Memory B cell (primary cell): ENCODE data around the gene MYL1.

Source experiments
- ATAC-seq: fragments of 150-1000 bp; cut with Tn5 transposase; 2 replicates; pipeline ENCODE4 v1.10.0; 2021; ENCODE audit warnings: low read depth, mild to moderate bottlenecking, moderate library complexity
- DNase-seq, 2 donors: peaks; one replicate each; pipeline ENCODE4 v3.0.0; 2022; ENCODE audit warnings: low spot score in 2 of 2
- H3K27ac Mint-ChIP-seq: one replicate; pipeline ENCODE4 v1.8.0; 2022; ENCODE audit warnings: mild to moderate bottlenecking, moderate library complexity, mixed read lengths
- H3K27me3 Mint-ChIP-seq: one replicate; pipeline ENCODE4 v1.8.0; 2022; ENCODE audit warnings: mixed read lengths
- H3K36me3 Mint-ChIP-seq: one replicate; pipeline ENCODE4 v1.8.0; 2022; ENCODE audit warnings: mild to moderate bottlenecking, mixed read lengths
- H3K4me1 Mint-ChIP-seq: one replicate; pipeline ENCODE4 v1.8.0; 2022; ENCODE audit warnings: mixed read lengths
- H3K4me3 Mint-ChIP-seq: one replicate; pipeline ENCODE4 v1.8.0; 2022; ENCODE audit warnings: mild to moderate bottlenecking, moderate library complexity, mixed read lengths
- H3K9me3 Mint-ChIP-seq: one replicate; pipeline ENCODE4 v1.8.0; 2022; ENCODE audit warnings: mixed read lengths

MYL1 gene

DNA sequence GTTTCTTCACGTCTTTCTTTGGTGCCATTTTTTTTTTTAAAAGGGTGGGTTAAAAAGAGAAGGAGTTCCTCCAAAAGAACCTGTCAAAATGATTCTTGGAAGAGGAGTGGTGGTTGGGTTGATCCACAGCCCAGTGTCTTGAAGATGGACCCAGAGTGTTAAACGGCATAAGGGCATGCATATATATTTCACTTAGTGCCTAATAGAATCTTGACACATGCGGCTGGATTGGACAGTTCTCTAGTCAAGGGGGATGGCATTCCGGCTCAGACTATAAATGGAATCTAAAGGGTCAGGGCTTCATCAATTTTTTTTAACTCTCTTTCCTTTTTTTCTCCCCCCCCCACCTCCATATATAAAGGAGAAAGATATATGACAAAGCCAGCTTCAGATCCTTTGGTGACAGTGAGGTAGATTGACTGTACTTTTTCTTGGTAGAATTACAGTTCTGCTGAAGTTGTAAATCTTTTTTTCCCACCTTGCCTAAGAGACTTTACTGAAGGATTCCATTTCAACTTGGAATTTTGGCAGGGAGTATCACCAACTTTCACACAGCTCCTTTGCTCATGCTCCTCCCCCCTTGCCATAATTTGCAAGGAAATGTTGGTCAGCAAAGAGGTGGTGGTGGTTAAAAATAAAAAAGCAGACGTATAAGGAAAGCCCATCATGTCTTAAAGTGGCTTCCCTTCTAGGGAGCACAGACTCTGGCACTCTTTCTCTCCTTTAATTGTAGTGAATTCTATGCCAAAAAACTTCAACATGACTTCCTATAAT lies at the start of gene MYL1:
MYL1 (minus strand) TSS at position 160 of the 774 bp plus-strand sequence; CDS start at position 28, 132 bp downstream.
- Mint-ChIP-seq H3K4me3 (no peak within 1 kb of the TSS), H3K27me3 (no peaks in the 10 kb centered on the region), H3K36me3 (no peaks in the 10 kb centered on the region), H3K27ac (no peak within 1 kb of the TSS), H3K4me1 (no peaks in the 10 kb centered on the region), H3K9me3 (no peaks in the 10 kb centered on the region)
- ATAC-seq = no peak
- DNase-seq = no peak

DNA sequence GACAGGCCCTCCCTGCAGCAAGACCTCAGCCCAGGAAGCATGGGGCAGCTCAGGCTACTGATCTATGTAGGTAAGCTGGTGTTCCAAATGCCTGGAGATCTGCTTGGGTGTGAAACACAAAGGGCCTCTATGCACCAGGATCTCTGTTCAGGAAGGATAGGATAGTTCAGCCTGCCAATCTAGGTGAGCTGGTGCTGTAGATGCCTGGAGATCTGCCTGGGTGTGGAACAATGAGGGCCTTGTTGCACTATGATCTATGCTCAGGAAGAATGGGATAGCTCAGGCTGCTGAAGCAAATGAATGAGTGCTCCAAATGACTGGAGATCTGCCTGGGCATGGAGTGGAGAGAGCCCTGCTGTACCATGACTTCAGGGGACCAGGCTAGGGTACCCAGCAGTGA lies 48.9 kb upstream of the MYL1 start:
- no peak for ATAC-seq

DNA sequence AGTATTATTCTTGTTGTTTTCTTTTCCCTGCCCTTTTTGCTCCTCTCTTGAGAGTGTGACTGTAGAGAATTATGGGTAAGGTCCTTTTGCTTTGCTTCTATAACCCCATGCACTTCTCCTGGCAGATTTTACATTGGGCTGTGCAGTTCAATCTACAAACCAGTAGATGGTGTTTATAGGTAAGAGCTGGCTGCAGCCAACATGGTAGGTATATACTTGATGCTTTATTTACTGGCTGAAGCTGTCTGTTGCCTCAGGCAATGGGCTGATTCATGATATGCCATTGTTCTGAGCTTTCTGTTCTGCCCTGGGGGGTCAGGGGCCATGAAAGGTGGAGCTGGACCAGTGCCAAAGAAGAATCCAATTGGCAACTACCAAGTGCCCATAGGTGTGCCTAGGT lies 48.3 kb upstream of the MYL1 start:
- no peak for ATAC-seq
- no peaks in the 10 kb centered on the region for H3K4me1 Mint-ChIP-seq
- H3K27me3 Mint-ChIP-seq = no peaks in the 10 kb centered on the region
- DNase-seq = no peak
- H3K9me3 Mint-ChIP-seq = no peaks in the 10 kb centered on the region
- no peak overlapping the region for H3K4me3 Mint-ChIP-seq
- no peak overlapping the region for H3K27ac Mint-ChIP-seq
- no peaks in the 10 kb centered on the region for H3K36me3 Mint-ChIP-seq

More for the DNA sequence above, 48.9 kb upstream of the MYL1 start:
- Mint-ChIP-seq H3K27ac (no peak overlapping the region), H3K36me3 (no peaks in the 10 kb centered on the region), H3K9me3 (no peaks in the 10 kb centered on the region), H3K4me3 (no peak overlapping the region), H3K27me3 (no peaks in the 10 kb centered on the region), H3K4me1 (no peaks in the 10 kb centered on the region)
- no peak for DNase-seq

DNA sequence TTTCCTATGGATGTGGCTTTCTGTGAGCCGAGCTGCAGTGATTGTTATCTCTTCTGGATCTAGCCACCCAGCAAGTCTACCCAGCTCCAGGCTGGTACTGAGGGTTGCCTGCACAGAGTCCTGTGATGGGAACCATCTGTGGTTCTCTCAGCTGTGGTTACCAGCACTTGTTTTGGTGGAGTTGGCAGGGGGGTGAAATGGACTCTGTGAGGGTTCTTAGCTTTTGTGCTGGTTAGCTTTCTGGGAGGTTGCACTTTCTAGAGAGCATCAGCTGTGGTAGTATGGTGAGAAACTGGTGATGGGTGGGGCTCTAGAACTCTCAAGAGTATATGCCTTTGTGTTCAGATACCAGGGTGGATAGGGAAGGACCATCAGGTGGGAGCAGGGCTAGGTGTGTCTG lies 45.4 kb upstream of the MYL1 start:
- Mint-ChIP-seq H3K36me3 (no peaks in the 10 kb centered on the region), H3K27me3 (no peaks in the 10 kb centered on the region), H3K4me3 (no peak overlapping the region), H3K9me3 (no peaks in the 10 kb centered on the region), H3K27ac (no peak overlapping the region), H3K4me1 (no peaks in the 10 kb centered on the region)
- DNase-seq (no peak), ATAC-seq (no peak)

DNA sequence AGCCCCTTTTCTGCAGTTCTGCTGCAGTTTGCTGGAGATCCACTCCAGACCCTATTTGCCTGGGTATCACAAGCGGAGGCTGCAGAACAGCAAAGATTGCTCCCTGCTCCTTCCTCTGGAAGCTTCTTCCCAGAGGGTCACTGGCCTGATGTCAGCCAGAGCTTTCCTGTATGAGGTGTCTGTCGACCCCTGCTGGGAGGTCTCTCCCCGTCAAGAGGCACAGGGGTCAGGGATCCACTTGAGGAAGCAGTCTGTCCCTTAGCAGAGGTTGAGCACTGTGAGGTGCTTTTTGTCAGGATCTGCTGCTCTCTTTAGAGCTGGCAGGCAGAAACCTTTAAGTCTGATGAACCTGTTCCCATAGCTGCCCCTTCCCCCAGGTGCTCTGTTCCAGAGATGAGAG lies 42.0 kb upstream of the MYL1 start:
- Mint-ChIP-seq H3K4me3 (no peak overlapping the region), H3K9me3 (no peaks in the 10 kb centered on the region), H3K4me1 (no peaks in the 10 kb centered on the region), H3K36me3 (no peaks in the 10 kb centered on the region), H3K27ac (no peak overlapping the region), H3K27me3 (no peaks in the 10 kb centered on the region)
- no peak for DNase-seq
- no peak for ATAC-seq

DNA sequence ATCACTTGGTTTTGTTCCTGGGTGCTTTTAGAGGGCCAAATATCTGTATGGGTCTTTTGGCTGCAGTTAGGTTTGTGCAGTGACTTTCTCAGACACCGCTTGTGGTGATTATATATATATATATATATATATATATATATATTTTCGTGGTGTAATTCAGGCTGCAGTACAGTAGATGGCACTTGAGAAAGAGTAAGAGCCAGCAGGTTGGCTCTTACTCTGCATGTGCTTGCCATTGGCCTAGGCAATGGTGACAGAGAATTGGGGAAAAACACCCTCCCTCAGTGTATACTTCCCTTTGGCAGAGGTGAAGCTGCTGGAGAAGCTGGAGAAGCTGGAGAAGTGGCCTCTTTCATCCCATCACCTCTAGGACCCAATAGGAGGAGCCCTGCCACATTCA lies 22.2 kb upstream of the MYL1 start:
- no peaks in the 10 kb centered on the region for H3K36me3 Mint-ChIP-seq
- no peaks in the 10 kb centered on the region for H3K4me1 Mint-ChIP-seq
- no peaks in the 10 kb centered on the region for H3K27me3 Mint-ChIP-seq
- H3K27ac Mint-ChIP-seq = no peak overlapping the region
- DNase-seq = no peak
- H3K9me3 Mint-ChIP-seq = peaks cover 7% of the 10 kb centered on the region
- ATAC-seq = no peak
- no peak overlapping the region for H3K4me3 Mint-ChIP-seq

DNA sequence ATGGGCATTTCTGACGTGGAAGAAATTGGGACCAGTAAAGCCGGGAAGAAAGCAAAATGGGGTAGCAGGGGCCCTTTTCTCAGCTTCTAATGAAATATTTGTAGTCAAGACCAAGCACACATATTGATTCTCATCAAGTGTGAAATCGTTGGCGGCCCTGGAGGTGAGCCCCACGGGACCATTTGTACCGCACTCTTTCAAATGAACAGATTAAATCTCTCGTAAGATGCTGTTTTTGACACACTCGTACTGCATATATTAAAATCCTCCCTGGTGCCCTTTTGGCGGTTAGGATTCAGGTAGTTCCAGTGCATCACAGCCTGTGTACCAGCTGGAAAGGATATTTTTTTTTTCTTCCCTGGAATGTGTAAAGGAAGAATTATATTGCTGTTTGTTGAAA lies 9.9 kb upstream of the MYL1 start:
- Mint-ChIP-seq H3K9me3 (peaks cover 5% of the 10 kb centered on the region), H3K27ac (no peak overlapping the region), H3K4me1 (no peaks in the 10 kb centered on the region), H3K4me3 (no peak overlapping the region), H3K27me3 (no peaks in the 10 kb centered on the region), H3K36me3 (no peaks in the 10 kb centered on the region)
- no peak for ATAC-seq
- no peak for DNase-seq

DNA sequence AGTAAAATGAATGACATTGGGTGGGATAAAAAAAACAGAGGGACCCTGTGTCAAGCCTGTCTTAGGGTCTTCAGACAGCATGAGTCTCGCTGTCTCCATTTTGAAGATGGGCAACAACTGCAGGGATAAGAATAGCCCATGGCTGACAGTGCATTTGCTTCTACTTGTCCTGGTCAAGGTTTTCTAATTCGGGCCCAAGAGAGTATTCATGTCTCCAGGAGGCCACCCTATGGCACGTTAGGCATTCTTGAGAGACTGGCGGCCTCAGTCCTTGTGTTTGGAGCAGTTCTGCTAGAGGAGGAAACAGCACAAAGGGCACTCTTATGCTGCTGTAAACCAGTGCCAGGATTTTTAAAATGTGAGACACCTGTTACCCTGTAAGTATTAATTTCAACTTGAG lies 9.5 kb upstream of the MYL1 start:
- no peak for ATAC-seq
- Mint-ChIP-seq H3K36me3 (no peaks in the 10 kb centered on the region), H3K4me1 (no peaks in the 10 kb centered on the region), H3K9me3 (peaks cover 5% of the 10 kb centered on the region), H3K27ac (no peak overlapping the region), H3K27me3 (no peaks in the 10 kb centered on the region), H3K4me3 (no peak overlapping the region)
- DNase-seq = no peak

DNA sequence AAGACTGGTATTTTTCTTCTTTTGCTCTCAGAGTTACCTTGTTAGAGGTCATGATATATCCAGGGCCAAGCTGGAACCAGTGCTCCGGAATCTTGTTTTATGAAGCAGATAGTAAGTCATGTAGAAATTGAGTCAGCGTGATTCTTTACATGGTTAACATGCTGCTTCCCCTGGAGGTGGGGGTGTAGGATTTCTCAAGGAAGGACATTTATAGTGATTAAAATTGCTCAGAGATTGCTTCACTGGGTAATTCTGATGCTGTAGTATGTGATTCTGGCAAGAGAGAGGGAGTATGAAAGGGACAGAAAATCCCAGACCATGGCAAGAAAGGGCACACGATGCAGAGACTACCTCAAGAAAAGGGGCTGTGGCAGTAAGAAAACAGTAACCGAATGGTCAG lies 8.0 kb upstream of the MYL1 start:
- ATAC-seq = no peak
- H3K9me3 Mint-ChIP-seq = peaks cover 2% of the 10 kb centered on the region
- no peaks in the 10 kb centered on the region for H3K27me3 Mint-ChIP-seq
- DNase-seq = no peak
- no peaks in the 10 kb centered on the region for H3K4me1 Mint-ChIP-seq
- H3K27ac Mint-ChIP-seq = no peak overlapping the region
- H3K4me3 Mint-ChIP-seq = no peak overlapping the region
- H3K36me3 Mint-ChIP-seq = no peaks in the 10 kb centered on the region

DNA sequence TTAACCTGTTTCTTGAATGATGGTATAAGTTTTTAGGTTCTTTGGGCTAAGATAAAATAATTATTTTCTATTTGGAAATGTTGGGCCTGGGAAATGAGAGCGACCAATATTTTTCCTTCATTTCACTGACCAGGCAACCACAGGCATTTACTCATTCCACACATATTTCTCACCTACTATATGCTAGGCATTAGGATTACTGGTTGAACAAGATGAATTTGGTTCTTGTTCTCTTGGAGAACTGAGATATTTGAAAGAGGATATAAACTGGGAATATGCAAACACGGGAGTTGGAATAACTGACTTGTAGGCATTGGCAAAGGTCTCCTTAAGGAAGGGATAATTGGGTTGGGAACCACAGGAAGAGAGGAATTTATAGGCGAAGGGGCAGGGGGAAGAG lies 3.9 kb upstream of the MYL1 start:
- ATAC-seq = no peak
- Mint-ChIP-seq H3K9me3 (no peaks in the 10 kb centered on the region), H3K27me3 (no peaks in the 10 kb centered on the region), H3K4me1 (no peaks in the 10 kb centered on the region), H3K4me3 (no peak overlapping the region), H3K36me3 (no peaks in the 10 kb centered on the region), H3K27ac (no peak overlapping the region)
- no peak for DNase-seq

DNA sequence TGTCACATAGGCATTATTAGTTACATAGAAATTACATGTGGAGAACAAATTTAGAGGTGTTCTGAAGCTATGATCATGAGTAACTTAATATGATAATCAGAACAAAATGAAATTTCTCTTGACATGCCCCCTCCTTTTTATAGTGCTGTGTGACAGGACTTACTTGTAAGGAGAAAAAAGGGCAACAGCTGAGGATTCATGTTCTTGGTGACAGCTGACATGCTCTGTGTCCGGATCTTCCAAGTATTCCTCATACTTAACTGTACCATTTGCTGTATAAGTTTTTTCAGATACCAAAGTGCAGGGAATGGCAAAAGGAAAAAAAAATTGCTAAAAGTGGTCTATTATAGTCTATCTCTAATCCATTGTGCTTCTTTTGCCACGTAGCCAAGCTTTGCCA lies 3.5 kb upstream of the MYL1 start:
- Mint-ChIP-seq H3K4me3 (no peak overlapping the region), H3K27ac (no peak overlapping the region), H3K27me3 (no peaks in the 10 kb centered on the region), H3K9me3 (no peaks in the 10 kb centered on the region), H3K36me3 (no peaks in the 10 kb centered on the region), H3K4me1 (no peaks in the 10 kb centered on the region)
- ATAC-seq (no peak), DNase-seq (no peak)

DNA sequence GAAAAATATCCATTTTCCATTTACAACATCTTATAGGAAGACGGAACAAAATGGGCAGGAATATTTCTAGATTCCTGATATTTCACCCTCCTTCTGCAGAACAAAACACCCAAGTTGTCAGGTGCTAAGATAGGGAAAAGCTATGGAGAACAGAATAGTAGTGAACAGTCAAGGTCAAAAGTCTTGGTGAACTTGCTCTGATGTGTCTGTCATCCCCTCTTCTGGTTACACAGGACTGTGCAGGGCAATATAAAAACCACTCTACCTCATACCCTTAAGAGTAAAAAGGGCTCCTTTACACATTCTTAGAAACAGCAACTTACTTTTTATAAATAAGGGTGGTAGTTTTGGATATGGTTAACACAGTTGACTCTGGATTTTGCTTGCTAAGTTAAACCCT lies 4.4 kb downstream of the MYL1 start:
- no peak for DNase-seq
- H3K27ac Mint-ChIP-seq = no peak overlapping the region
- H3K9me3 Mint-ChIP-seq = no peaks in the 10 kb centered on the region
- H3K27me3 Mint-ChIP-seq = no peaks in the 10 kb centered on the region
- no peaks in the 10 kb centered on the region for H3K4me1 Mint-ChIP-seq
- H3K36me3 Mint-ChIP-seq = no peaks in the 10 kb centered on the region
- H3K4me3 Mint-ChIP-seq = no peak overlapping the region
- no peak for ATAC-seq

DNA sequence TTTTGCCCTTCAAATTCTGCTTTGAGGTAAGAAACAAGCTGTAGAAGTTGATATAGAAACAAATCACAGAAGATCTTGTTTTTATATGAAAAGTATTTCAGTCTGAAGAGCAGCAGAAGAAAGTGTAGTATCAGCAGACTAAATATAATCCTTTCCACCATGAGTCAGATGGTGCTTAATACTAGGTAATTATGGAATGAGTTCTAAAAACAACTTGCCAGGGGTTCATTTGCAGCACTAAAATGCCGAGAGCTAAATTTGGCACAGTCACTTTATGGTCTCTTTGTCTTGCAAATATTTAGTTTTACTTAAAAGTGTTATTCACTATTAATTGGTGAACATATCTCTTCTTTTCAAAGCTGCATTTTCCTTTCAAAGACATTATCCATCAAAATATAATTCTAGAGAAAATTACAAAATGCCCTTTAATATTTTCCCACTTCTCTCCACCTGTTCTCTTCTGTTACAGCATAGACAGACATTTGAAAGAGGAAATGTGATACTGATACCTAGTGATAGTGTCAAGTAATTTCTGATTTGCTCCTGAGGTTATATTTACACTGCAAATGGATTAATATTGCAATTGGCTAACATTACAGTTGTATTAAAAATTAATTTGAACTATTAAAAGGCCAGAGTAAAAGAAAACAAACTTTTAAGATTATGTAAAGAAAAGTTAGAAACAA lies 5.3 kb downstream of the MYL1 start:
- no peaks in the 10 kb centered on the region for H3K9me3 Mint-ChIP-seq
- no peak overlapping the region for H3K4me3 Mint-ChIP-seq
- no peaks in the 10 kb centered on the region for H3K36me3 Mint-ChIP-seq
- no peak overlapping the region for H3K27ac Mint-ChIP-seq
- ATAC-seq (no peak), DNase-seq (no peak)
- H3K4me1 Mint-ChIP-seq = no peaks in the 10 kb centered on the region
- H3K27me3 Mint-ChIP-seq = no peaks in the 10 kb centered on the region

DNA sequence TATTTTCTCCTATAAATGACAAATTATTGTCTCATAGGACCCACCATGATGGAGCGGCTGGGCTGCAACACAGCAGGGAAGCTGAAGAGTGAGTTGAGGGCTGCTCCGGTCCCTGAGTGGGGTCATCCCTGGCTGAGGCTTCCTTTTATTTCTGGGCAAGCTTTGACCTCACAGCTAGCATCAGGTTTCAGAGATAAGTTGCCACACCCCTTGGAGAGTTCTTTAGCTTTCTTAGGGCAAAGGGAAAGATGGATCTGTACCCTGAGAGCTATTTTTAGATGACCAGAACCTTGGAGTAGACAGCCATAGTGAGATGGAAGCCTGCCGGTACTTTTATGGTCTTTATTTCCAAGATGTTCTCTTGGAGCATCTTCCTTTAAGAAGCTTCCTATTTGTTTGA lies 11.5 kb downstream of the MYL1 start:
- no peak for DNase-seq
- H3K27me3 Mint-ChIP-seq = no peaks in the 10 kb centered on the region
- H3K4me1 Mint-ChIP-seq = no peaks in the 10 kb centered on the region
- ATAC-seq = no peak
- no peaks in the 10 kb centered on the region for H3K9me3 Mint-ChIP-seq
- no peaks in the 10 kb centered on the region for H3K36me3 Mint-ChIP-seq
- no peak overlapping the region for H3K27ac Mint-ChIP-seq
- H3K4me3 Mint-ChIP-seq = no peak overlapping the region

DNA sequence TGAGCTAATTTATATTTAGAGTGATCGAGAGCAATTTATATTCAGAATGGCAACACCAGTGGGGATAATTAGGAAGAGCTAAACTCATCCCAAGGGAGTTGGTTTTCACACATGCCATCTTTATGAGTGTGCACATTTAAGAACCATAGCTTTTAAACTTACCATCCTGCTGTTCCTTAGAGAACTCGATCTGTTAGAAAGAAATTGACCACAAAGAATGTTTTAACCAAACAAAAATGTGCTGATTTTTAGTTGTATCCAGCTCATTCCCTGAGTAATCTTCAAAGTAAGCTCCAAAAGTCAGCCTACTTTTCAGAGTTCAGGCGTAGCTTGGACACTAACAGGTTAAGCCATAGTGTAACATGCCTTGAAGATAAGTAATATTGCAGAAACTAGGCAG lies 12.6 kb downstream of the MYL1 start:
- ATAC-seq = no peak
- H3K9me3 Mint-ChIP-seq = no peaks in the 10 kb centered on the region
- DNase-seq = no peak
- no peaks in the 10 kb centered on the region for H3K4me1 Mint-ChIP-seq
- no peak overlapping the region for H3K27ac Mint-ChIP-seq
- no peaks in the 10 kb centered on the region for H3K36me3 Mint-ChIP-seq
- H3K4me3 Mint-ChIP-seq = no peak overlapping the region
- H3K27me3 Mint-ChIP-seq = no peaks in the 10 kb centered on the region
